ENCODE measurements around the gene DUSP16. TPM values are rescaled to one million over a fixed set of nuclear protein-coding genes. Genes with fewer than 3 reads are reported as not detected.

DUSP16 gene
- total RNA-seq, 1 donor from 2014 or later = 19.3 TPM

GRCh38 chr12:12555656-12556055 lies 7.0 kb downstream of the DUSP16 start:
- H3K4me3 ChIP-seq (ENCODE audit: low read depth, low read length) = no peak overlapping the region
- DNase-seq (ENCODE audit: low read depth) = no peak
- TF ChIP-seq, protein P1, sequence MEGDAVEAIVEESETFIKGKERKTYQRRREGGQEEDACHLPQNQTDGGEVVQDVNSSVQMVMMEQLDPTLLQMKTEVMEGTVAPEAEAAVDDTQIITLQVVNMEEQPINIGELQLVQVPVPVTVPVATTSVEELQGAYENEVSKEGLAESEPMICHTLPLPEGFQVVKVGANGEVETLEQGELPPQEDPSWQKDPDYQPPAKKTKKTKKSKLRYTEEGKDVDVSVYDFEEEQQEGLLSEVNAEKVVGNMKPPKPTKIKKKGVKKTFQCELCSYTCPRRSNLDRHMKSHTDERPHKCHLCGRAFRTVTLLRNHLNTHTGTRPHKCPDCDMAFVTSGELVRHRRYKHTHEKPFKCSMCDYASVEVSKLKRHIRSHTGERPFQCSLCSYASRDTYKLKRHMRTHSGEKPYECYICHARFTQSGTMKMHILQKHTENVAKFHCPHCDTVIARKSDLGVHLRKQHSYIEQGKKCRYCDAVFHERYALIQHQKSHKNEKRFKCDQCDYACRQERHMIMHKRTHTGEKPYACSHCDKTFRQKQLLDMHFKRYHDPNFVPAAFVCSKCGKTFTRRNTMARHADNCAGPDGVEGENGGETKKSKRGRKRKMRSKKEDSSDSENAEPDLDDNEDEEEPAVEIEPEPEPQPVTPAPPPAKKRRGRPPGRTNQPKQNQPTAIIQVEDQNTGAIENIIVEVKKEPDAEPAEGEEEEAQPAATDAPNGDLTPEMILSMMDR (conservative IDR thresholded peaks at IDR 0.05; ENCODE audit: low read depth, low read length) = no peak

- no peak overlapping the region for H3K4me3 ChIP-seq (ENCODE audit: low read depth, low read length)
- TF ChIP-seq, protein P1 (conservative IDR thresholded peaks at IDR 0.05; ENCODE audit: low read depth, low read length) = no peak
- DNase-seq (ENCODE audit: low read depth) = no peak
Measured at GRCh38 chr12:12553208-12553785, 9.4 kb downstream of the DUSP16 start.

- H3K4me3 ChIP-seq (ENCODE audit: low read depth, low read length) = no peak overlapping the region
- TF ChIP-seq, protein P1 (conservative IDR thresholded peaks at IDR 0.05; ENCODE audit: low read depth, low read length) = no peak
- DNase-seq (ENCODE audit: low read depth) = no peak
Measured at GRCh38 chr12:12551115-12551514, 11.5 kb downstream of the DUSP16 start.

DNA sequence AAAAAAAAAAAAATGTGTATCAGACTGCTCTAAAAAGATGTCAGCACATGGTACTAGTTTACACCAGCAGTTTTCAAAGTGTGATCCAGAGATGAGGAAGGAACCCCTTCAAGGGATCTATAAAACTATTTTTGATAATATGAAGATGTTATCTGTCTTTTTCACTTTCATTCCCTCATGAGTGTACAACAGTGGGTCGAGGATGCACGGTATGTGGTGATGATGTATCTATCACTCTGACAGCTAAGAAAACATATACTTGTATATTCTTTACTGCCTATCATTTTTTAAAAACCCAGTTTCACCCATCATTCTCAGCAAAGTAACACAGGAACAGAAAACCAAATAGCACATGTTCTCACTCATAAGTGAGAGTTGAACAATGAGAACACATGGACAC lies 12.4 kb downstream of the DUSP16 start:
- TF ChIP-seq, protein P1 (conservative IDR thresholded peaks at IDR 0.05; ENCODE audit: low read depth, low read length) = no peak
- DNase-seq (ENCODE audit: low read depth) = no peak
- no peak overlapping the region for H3K4me3 ChIP-seq (ENCODE audit: low read depth, low read length)

- H3K4me3 ChIP-seq (ENCODE audit: low read depth, low read length) = no peak overlapping the region
- TF ChIP-seq, protein P1 (conservative IDR thresholded peaks at IDR 0.05; ENCODE audit: low read depth, low read length) = no peak
- DNase-seq (ENCODE audit: low read depth) = no peak
Measured at GRCh38 chr12:12549426-12549825, 13.2 kb downstream of the DUSP16 start.

DNA sequence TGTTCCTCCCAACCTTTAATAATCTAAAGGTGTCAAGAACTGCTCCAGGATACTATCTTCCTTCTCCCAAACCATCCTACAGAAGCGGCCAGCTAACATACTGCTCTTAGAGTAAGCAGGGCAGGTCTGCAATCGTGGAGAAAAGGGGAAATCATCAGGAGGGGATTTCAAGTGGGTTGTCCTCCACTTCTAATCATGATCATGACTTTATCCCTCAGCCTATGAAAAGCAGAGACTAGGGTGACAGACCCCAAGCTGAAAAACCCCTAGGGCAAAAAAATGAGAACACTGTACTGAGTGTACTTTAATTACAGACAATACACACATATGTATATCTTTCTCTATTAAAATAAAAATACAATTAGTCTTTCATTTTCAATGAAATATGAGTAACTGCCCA lies 13.9 kb downstream of the DUSP16 start:
- no peak for DNase-seq (ENCODE audit: low read depth)
- H3K4me3 ChIP-seq (ENCODE audit: low read depth, low read length) = no peak overlapping the region
- TF ChIP-seq, protein P1 (conservative IDR thresholded peaks at IDR 0.05; ENCODE audit: low read depth, low read length) = no peak

DNA sequence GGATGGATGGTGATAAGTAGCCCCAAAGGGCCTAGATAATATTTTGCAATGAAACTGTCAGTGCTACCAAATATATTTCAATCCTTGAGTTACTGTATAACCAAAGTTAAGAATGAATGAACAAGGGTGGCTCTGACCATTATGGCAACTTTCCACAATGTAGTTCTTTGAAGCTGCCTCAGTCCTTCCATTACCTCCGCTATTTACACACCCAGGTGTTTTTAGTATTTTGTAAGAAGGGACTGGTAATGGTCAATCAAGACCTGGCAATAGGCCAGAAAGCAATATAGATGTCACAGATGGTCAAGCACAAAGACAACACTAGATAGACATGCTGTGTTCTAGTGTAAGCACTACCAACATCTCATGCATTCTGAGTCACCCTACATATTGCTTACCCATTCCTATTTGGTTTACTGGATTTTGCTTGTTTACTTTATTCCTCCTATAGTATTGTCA lies 16.3 kb downstream of the DUSP16 start:
- TF ChIP-seq, protein P1 (conservative IDR thresholded peaks at IDR 0.05; ENCODE audit: low read depth, low read length) = no peak
- peak; percentile 50 for DNase-seq (ENCODE audit: low read depth)
- H3K4me3 ChIP-seq (ENCODE audit: low read depth, low read length) = no peak overlapping the region

All from epithelial cell of proximal tubule (primary cell).